Left lung (tissue), 10 donors: ENCODE results near the gene TRPM2. TPM values are rescaled to one million over a fixed set of nuclear protein-coding genes. Genes with fewer than 3 reads are reported as not detected.
A peak's percentile ranks its signal among the peaks of the same experiment; 100 is the strongest.

Experiments used
- ATAC-seq: fragments of 200-7000 bp; cut with Tn5 transposase; one replicate; pipeline ENCODE4 v1.9.1; 2020; ENCODE audit warnings: moderate library complexity
- DNase-seq, 4 donors: peaks; one replicate each; pipeline ENCODE4 v3.0.0-alpha.2; 2013 to 2020
- H3K27ac ChIP-seq, 2 donors: fragments of 200-600 bp; sonication (generic) in 1 of 2; one replicate each; pipeline versions ENCODE4 v1.5.0 to v1.8.0; 2020 to 2021
- H3K27me3 ChIP-seq, 2 donors: fragments of 200-600 bp; sonication (generic) in 1 of 2; one replicate each; pipeline versions ENCODE4 v1.5.0 to v1.8.0; 2020 to 2021
- H3K36me3 ChIP-seq, 2 donors: fragments of 200-600 bp; sonication (generic) in 1 of 2; one replicate each; pipeline versions ENCODE4 v1.5.0 to v1.8.0; 2020 to 2021
- H3K4me1 ChIP-seq, 2 donors: fragments of 200-600 bp; one replicate each; pipeline ENCODE4 v1.8.0; 2021
- H3K4me3 ChIP-seq, 2 donors: fragments of 200-600 bp; sonication (generic) in 1 of 2; one replicate each; pipeline versions ENCODE4 v1.5.0 to v1.8.0; 2020 to 2021; ENCODE audit warnings: mild to moderate bottlenecking in 1 of 2
- H3K9me3 ChIP-seq, 2 donors: fragments of 200-600 bp; sonication (generic) in 1 of 2; one replicate each; pipeline versions ENCODE4 v1.5.0 to v1.8.0; 2020 to 2021
- intact Hi-C, 2 donors: fragments of 100-400 bp; cut with DNase I; formaldehyde crosslinking; loops; one replicate each; pipeline versions ENCODE4 v1.11.2 to v1.14.2; 2022
- polyA plus RNA-seq, 6 donors: library from polyadenylated mRNA; unstranded; fragments of 120-200 nt; gene quantifications; one replicate each; pipeline ENCODE4 v1.2.1, GENCODE V29; 2013; ENCODE audit not compliant: insufficient read length in 6 of 6
- total RNA-seq, 2 donors: library from RNA; stranded (reverse); fragmentation: NEBNext Ultra II Directional; extraction: Animal tissue kit (Norgen Biotek cat#: 25700); gene quantifications; one replicate each; pipeline ENCODE4 v1.2.1, GENCODE V29; 2021
- TF ChIP-seq, protein P1 (sequence below), 2 donors: fragments of 200-600 bp; sonication (generic) in 1 of 2; IDR thresholded peaks; one replicate each; pipeline versions ENCODE4 v1.5.0 to v1.8.0; 2021; ENCODE audit warnings: antibody characterized with exemption in 2 of 2
- donor health status: DM: no; HTN: yes; CAD: no.
- donor health status: DM: no; HTN: no; CAD: no.

TRPM2 gene
- total and polyA plus RNA-seq, 8 donors, result 1.2 to 25.6 (median 1.6) TPM

DNA sequence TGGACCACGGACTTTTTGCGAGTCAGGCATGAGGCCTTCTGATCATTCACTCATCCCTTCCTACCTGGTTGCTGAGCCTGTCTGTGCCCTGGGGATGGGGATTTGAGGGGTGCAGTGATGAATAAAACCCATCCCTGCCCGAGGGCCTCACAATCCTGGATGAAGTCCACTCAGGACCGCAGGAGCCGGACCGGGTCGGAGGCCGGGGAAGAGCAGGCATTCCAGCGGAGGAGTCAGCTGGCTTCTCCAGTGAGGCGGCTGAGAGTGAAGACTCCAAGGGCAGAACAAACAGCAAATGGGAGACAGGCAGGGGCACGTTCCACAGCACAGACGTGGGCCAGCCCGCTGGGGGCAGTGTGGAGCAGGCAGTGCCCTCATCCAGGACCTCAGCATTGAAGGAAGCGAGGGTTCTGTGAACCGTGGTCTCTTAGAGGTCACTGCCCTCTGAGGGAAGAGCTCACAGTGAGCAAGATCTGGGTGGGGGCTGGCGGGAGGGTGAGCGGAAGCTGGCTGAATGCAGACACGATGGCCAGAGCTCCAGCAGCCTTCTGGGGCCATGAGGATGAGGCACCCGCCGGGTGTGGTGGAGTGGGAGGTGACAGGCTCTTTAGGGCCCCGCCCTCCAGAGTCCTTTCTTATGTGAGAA is 91.0 kb downstream of the TRPM2 start:
- ATAC-seq (no peak), DNase-seq (peak in 1 of 4 donors; percentile 75)
- peaks cover 0 to 56% of the 10 kb centered on the region in 2 donors for H3K27me3 ChIP-seq
- peaks cover 0 to 34% of the 10 kb centered on the region in 2 donors for H3K36me3 ChIP-seq
- TF ChIP-seq, protein P1, sequence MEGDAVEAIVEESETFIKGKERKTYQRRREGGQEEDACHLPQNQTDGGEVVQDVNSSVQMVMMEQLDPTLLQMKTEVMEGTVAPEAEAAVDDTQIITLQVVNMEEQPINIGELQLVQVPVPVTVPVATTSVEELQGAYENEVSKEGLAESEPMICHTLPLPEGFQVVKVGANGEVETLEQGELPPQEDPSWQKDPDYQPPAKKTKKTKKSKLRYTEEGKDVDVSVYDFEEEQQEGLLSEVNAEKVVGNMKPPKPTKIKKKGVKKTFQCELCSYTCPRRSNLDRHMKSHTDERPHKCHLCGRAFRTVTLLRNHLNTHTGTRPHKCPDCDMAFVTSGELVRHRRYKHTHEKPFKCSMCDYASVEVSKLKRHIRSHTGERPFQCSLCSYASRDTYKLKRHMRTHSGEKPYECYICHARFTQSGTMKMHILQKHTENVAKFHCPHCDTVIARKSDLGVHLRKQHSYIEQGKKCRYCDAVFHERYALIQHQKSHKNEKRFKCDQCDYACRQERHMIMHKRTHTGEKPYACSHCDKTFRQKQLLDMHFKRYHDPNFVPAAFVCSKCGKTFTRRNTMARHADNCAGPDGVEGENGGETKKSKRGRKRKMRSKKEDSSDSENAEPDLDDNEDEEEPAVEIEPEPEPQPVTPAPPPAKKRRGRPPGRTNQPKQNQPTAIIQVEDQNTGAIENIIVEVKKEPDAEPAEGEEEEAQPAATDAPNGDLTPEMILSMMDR (IDR thresholded peaks at IDR 0.05), result no peak
- H3K9me3 ChIP-seq, result no peaks in the 10 kb centered on the region
- no peak overlapping the region for H3K27ac ChIP-seq
- H3K4me1 ChIP-seq, result no peaks in the 10 kb centered on the region
- H3K4me3 ChIP-seq, result no peak overlapping the region
- intact Hi-C loops, result no loop called here

DNA sequence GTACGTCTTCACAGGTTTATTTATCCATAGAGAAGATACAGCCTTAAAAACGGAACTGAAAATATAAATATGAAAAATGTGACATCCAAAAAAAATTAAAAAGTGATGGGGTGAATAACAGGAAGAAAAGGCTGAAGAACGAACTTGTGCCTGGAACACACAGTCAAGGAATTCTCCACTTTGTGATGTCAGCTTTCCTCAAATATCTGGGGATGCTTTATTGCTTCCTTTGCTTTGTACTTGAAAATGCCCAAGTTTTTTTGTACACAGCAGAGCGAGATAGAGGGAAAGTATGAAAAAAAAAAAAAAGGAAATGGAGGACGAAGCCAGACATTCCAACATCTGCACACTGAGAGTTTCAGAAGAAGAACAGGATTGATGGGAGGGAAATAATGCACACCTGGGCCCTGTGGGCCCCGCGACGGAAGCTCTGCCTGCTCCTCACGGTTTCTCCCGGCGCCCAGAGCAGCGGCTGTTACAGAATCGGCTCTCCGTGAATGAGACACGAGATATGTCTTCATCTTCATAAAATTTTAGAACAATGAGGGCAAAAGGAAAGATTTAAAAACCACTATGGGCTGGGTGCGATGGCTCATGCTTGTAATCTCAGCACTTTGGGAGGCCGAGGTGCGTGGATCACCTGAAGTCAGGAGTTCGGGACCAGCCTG is 91.9 kb downstream of the TRPM2 start:
- ATAC-seq (no peak), DNase-seq (peak in 1 of 4 donors; percentile 55)
- no peak overlapping the region for H3K4me3 ChIP-seq
- TF ChIP-seq, protein P1 (IDR thresholded peaks at IDR 0.05), result no peak
- no peaks in the 10 kb centered on the region for H3K4me1 ChIP-seq
- no peak overlapping the region for H3K27ac ChIP-seq
- intact Hi-C loops, result no loop called here
- peaks cover 0 to 65% of the 10 kb centered on the region in 2 donors for H3K27me3 ChIP-seq
- H3K36me3 ChIP-seq, result peaks cover 0 to 27% of the 10 kb centered on the region in 2 donors
- H3K9me3 ChIP-seq, result no peaks in the 10 kb centered on the region

DNA sequence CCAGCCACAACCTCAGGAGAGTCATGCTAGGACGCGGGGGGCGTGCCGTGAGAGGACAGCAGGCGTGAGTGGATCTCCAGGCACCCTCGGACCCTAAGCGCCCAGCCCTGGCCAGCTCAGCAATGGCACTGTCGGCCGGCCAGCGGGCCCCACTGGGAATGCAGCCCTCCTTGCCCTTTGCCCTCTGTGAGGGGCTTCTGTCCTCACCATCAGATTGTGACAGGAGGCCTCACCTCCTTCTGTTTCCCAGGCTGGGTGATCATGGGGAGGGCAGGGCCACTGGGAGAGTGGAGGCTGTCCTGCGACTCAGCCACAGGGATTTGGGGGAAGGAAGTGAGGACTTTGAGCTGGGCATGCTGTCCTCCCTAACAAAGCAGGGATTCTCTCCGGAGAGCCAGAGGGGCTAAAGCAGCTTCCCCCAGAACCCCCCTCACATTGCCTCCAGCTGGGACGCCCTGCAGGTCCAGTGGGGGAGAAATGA is 95.3 kb downstream of the TRPM2 start:
- H3K36me3 ChIP-seq, result no peaks in the 10 kb centered on the region
- no peaks in the 10 kb centered on the region for H3K4me1 ChIP-seq
- ATAC-seq (no peak), DNase-seq (peak in 2 of 4 donors; percentile 18 to 52)
- TF ChIP-seq, protein P1 (IDR thresholded peaks at IDR 0.05), result no peak
- intact Hi-C loops, result no loop called here
- H3K27ac ChIP-seq, result no peak overlapping the region
- peaks cover 0 to 3% of the 10 kb centered on the region in 2 donors for H3K9me3 ChIP-seq
- no peak overlapping the region for H3K4me3 ChIP-seq
- peaks cover 0 to 72% of the 10 kb centered on the region in 2 donors for H3K27me3 ChIP-seq

DNA sequence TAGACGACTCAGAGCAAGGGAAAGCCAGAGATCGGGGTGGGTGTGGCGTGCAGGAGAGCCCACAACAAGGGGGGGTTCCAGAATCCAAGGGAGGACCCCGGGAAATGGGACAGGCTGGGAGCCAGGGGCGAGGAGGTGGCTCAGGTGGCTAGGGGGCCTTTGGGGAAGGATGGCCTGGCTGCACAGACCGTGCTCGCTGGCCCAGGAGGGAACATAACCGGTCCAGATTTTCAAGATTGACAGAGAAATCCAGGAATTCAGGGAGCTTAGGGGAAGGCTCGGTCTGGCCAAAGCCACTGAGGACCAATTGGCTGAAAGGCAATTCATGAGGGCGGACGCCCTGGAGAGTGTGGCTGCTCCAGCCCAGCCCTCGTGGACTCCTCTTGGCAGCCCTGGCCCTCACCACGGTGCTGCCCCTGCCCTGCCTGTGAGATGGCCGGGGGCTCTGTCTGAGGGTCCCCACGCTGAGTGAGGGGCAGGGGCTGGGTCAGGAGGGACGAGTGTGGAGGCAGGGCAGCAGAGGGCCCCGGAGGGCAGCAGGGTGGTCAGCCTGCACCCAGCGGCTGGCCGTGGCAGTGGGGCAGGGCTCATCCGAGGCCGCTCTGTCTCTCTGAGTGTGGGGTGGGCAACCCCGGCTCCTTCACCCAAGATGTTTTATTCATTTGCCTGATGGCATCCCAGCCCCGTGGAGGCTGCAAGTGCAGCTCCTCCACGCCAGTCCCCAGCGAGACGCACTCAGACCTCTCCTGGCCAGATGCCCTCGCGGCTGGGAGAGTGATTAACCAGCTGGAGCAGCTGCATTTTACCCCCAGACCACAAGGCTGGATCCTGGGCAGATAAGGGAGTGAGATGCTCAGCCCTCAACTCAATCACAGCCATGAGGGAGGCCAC is 96.3 kb downstream of the TRPM2 start:
- Histone ChIP-seq H3K4me3 (no peak overlapping the region), H3K27ac (no peak overlapping the region), H3K9me3 (peaks cover 0 to 3% of the 10 kb centered on the region in 2 donors), H3K36me3 (no peaks in the 10 kb centered on the region), H3K27me3 (peaks cover 0 to 66% of the 10 kb centered on the region in 2 donors), H3K4me1 (peaks cover 0 to under 1% of the 10 kb centered on the region in 2 donors)
- ATAC-seq (no peak), DNase-seq (peak in 2 of 4 donors; percentile 24 to 74)
- TF ChIP-seq, protein P1 (IDR thresholded peaks at IDR 0.05), result no peak
- intact Hi-C loops, result no loop called here
